Measurements from ENCODE around the gene ELP5.
A peak's percentile ranks its signal among the peaks of the same experiment; 100 is the strongest.

ELP5 gene

GRCh38 chr17:7285679-7286078 is 33.7 kb downstream of the ELP5 start:
- H3K36me3 ChIP-seq (ENCODE audit: control insufficient read depth, insufficient read depth, low read length): peaks cover 36% of the 10 kb centered on the region
- no peak overlapping the region for H3K4me3 ChIP-seq (ENCODE audit: low read depth, low read length)

GRCh38 chr17:7289256-7290032 is 37.4 kb downstream of the ELP5 start:
- Histone ChIP-seq H3K36me3 (ENCODE audit: control insufficient read depth, insufficient read depth, low read length) (peaks cover 24% of the 10 kb centered on the region), H3K4me3 (ENCODE audit: low read depth, low read length) (no peak overlapping the region), H3K4me1 (ENCODE audit: control insufficient read depth, insufficient read depth, low read length) (peaks cover 4% of the 10 kb centered on the region), H3K27me3 (ENCODE audit: control insufficient read depth, insufficient read depth, low read length) (no peaks in the 10 kb centered on the region), H3K9me3 (ENCODE audit: control insufficient read depth, insufficient read depth, low read length) (no peaks in the 10 kb centered on the region), H3K9ac (ENCODE audit: low read depth, low read length) (no peak overlapping the region)

More at GRCh38 chr17:7285679-7286078, 33.7 kb downstream of the ELP5 start:
- Histone ChIP-seq H3K4me1 (ENCODE audit: control insufficient read depth, insufficient read depth, low read length) (no peaks in the 10 kb centered on the region), H3K9me3 (ENCODE audit: control insufficient read depth, insufficient read depth, low read length) (no peaks in the 10 kb centered on the region), H3K9ac (ENCODE audit: low read depth, low read length) (no peak overlapping the region), H3K27me3 (ENCODE audit: control insufficient read depth, insufficient read depth, low read length) (peaks cover 5% of the 10 kb centered on the region)

GRCh38 chr17:7290166-7290565 is 38.2 kb downstream of the ELP5 start:
- Histone ChIP-seq H3K27me3 (ENCODE audit: control insufficient read depth, insufficient read depth, low read length) (no peaks in the 10 kb centered on the region), H3K36me3 (ENCODE audit: control insufficient read depth, insufficient read depth, low read length) (peaks cover 18% of the 10 kb centered on the region), H3K4me1 (ENCODE audit: control insufficient read depth, insufficient read depth, low read length) (peaks cover 4% of the 10 kb centered on the region), H3K9ac (ENCODE audit: low read depth, low read length) (no peak overlapping the region), H3K4me3 (ENCODE audit: low read depth, low read length) (no peak overlapping the region), H3K9me3 (ENCODE audit: control insufficient read depth, insufficient read depth, low read length) (no peaks in the 10 kb centered on the region)

GRCh38 chr17:7290685-7291084 is 38.7 kb downstream of the ELP5 start:
- Histone ChIP-seq H3K9me3 (ENCODE audit: control insufficient read depth, insufficient read depth, low read length) (no peaks in the 10 kb centered on the region), H3K4me1 (ENCODE audit: control insufficient read depth, insufficient read depth, low read length) (peaks cover 4% of the 10 kb centered on the region), H3K9ac (ENCODE audit: low read depth, low read length) (no peak overlapping the region), H3K4me3 (ENCODE audit: low read depth, low read length) (no peak overlapping the region), H3K27me3 (ENCODE audit: control insufficient read depth, insufficient read depth, low read length) (peaks cover 2% of the 10 kb centered on the region), H3K36me3 (ENCODE audit: control insufficient read depth, insufficient read depth, low read length) (peaks cover 13% of the 10 kb centered on the region)

GRCh38 chr17:7292194-7292593 is 40.2 kb downstream of the ELP5 start:
- no peaks in the 10 kb centered on the region for H3K9me3 ChIP-seq (ENCODE audit: control insufficient read depth, insufficient read depth, low read length)
- H3K4me3 ChIP-seq (ENCODE audit: low read depth, low read length): no peak overlapping the region
- H3K4me1 ChIP-seq (ENCODE audit: control insufficient read depth, insufficient read depth, low read length): peaks cover 6% of the 10 kb centered on the region
- peaks cover 6% of the 10 kb centered on the region for H3K27me3 ChIP-seq (ENCODE audit: control insufficient read depth, insufficient read depth, low read length)
- H3K9ac ChIP-seq (ENCODE audit: low read depth, low read length): no peak overlapping the region
- peaks cover 3% of the 10 kb centered on the region for H3K36me3 ChIP-seq (ENCODE audit: control insufficient read depth, insufficient read depth, low read length)

GRCh38 chr17:7292729-7293128 is 40.7 kb downstream of the ELP5 start:
- Histone ChIP-seq H3K4me3 (ENCODE audit: low read depth, low read length) (no peak overlapping the region), H3K27me3 (ENCODE audit: control insufficient read depth, insufficient read depth, low read length) (peaks cover 6% of the 10 kb centered on the region), H3K9ac (ENCODE audit: low read depth, low read length) (no peak overlapping the region), H3K4me1 (ENCODE audit: control insufficient read depth, insufficient read depth, low read length) (peaks cover 6% of the 10 kb centered on the region), H3K36me3 (ENCODE audit: control insufficient read depth, insufficient read depth, low read length) (peaks cover 2% of the 10 kb centered on the region), H3K9me3 (ENCODE audit: control insufficient read depth, insufficient read depth, low read length) (no peaks in the 10 kb centered on the region)

GRCh38 chr17:7293159-7293558 is 41.1 kb downstream of the ELP5 start:
- H3K27me3 ChIP-seq (ENCODE audit: control insufficient read depth, insufficient read depth, low read length): peaks cover 6% of the 10 kb centered on the region

GRCh38 chr17:7293816-7294613 is 42.0 kb downstream of the ELP5 start:
- peaks cover 6% of the 10 kb centered on the region for H3K27me3 ChIP-seq (ENCODE audit: control insufficient read depth, insufficient read depth, low read length)
- H3K9me3 ChIP-seq (ENCODE audit: control insufficient read depth, insufficient read depth, low read length): no peaks in the 10 kb centered on the region
- H3K36me3 ChIP-seq (ENCODE audit: control insufficient read depth, insufficient read depth, low read length): no peaks in the 10 kb centered on the region
- H3K9ac ChIP-seq (ENCODE audit: low read depth, low read length): no peak overlapping the region
- peak overlapping the region; percentile 48 for H3K4me3 ChIP-seq (ENCODE audit: low read depth, low read length)
- H3K4me1 ChIP-seq (ENCODE audit: control insufficient read depth, insufficient read depth, low read length): peaks cover 6% of the 10 kb centered on the region

More at GRCh38 chr17:7293159-7293558, 41.1 kb downstream of the ELP5 start:
- Histone ChIP-seq H3K9ac (ENCODE audit: low read depth, low read length) (no peak overlapping the region), H3K9me3 (ENCODE audit: control insufficient read depth, insufficient read depth, low read length) (no peaks in the 10 kb centered on the region), H3K4me1 (ENCODE audit: control insufficient read depth, insufficient read depth, low read length) (peaks cover 6% of the 10 kb centered on the region), H3K4me3 (ENCODE audit: low read depth, low read length) (peak overlapping the region; percentile 48), H3K36me3 (ENCODE audit: control insufficient read depth, insufficient read depth, low read length) (no peaks in the 10 kb centered on the region)

- no peaks in the 10 kb centered on the region for H3K36me3 ChIP-seq (ENCODE audit: control insufficient read depth, insufficient read depth, low read length)
- H3K9me3 ChIP-seq (ENCODE audit: control insufficient read depth, insufficient read depth, low read length): no peaks in the 10 kb centered on the region
- peaks cover 6% of the 10 kb centered on the region for H3K27me3 ChIP-seq (ENCODE audit: control insufficient read depth, insufficient read depth, low read length)
- peak within 1 kb of the TSS; percentile 71 for H3K4me3 ChIP-seq (ENCODE audit: low read depth, low read length)
- H3K9ac ChIP-seq (ENCODE audit: low read depth, low read length): no peak within 1 kb of the TSS
- H3K4me1 ChIP-seq (ENCODE audit: control insufficient read depth, insufficient read depth, low read length): peaks cover 6% of the 10 kb centered on the region
These were observed 42.7 kb downstream of the ELP5 start, which contains the start of gene YBX2 for GRCh38 chr17:7294614-7295153. TSS of gene YBX2 (minus strand) at chr17:7294639. CDS start at chr17:7294500, 139 bp downstream.

GRCh38 chr17:7295230-7296180 is 43.5 kb downstream of the ELP5 start:
- Histone ChIP-seq H3K9ac (ENCODE audit: low read depth, low read length) (no peak overlapping the region), H3K27me3 (ENCODE audit: control insufficient read depth, insufficient read depth, low read length) (peaks cover 6% of the 10 kb centered on the region), H3K36me3 (ENCODE audit: control insufficient read depth, insufficient read depth, low read length) (no peaks in the 10 kb centered on the region), H3K4me1 (ENCODE audit: control insufficient read depth, insufficient read depth, low read length) (peaks cover 6% of the 10 kb centered on the region), H3K4me3 (ENCODE audit: low read depth, low read length) (peak overlapping the region; percentile 71), H3K9me3 (ENCODE audit: control insufficient read depth, insufficient read depth, low read length) (no peaks in the 10 kb centered on the region)

All from iPS-15b (cell line).